Cerebellar cortex (tissue), 1 donor: ENCODE data around the gene ACTL10.
A peak's percentile ranks its signal among the peaks of the same experiment; 100 is the strongest.
"Not testable (repeated sequence)": the region's sequence is repeated elsewhere in the genome, so short reads cannot be mapped to it uniquely, and the experiment has no call there.

ENCODE experiments used
- DNase-seq: peaks from one replicate; pipeline ENCODE4 v3.0.0-alpha.2; 2015; ENCODE audit warnings: low spot score

Gene ACTL10

GRCh38 chr20:33697129-33697528 lies 30.4 kb downstream of the ACTL10 start:
- no peak for DNase-seq

DNA sequence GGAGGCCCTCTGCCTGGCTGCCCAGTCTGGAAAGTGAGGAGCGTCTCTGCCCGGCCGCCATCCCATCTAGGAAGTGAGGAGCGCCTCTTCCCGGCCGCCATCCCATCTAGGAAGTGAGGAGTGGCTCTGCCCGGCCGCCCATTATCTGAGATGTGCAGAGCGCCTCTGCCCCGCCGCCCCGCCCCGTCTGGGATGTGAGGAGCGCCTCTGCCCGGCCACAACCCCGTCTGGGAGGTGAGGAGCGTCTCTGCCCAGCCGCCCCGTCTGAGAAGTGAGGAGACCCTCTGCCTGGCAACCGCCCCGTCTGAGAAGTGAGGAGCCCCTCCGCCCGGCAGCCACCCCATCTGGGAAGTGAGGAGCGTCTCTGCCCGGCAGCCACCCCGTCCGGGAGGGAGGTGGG lies 32.2 kb downstream of the ACTL10 start:
- not testable (repeated sequence) for DNase-seq

- DNase-seq, result not testable (repeated sequence)
Observed at GRCh38 chr20:33700696-33701441, 34.1 kb downstream of the ACTL10 start.

GRCh38 chr20:33701629-33702450 lies 35.1 kb downstream of the ACTL10 start:
- no peak for DNase-seq

DNA sequence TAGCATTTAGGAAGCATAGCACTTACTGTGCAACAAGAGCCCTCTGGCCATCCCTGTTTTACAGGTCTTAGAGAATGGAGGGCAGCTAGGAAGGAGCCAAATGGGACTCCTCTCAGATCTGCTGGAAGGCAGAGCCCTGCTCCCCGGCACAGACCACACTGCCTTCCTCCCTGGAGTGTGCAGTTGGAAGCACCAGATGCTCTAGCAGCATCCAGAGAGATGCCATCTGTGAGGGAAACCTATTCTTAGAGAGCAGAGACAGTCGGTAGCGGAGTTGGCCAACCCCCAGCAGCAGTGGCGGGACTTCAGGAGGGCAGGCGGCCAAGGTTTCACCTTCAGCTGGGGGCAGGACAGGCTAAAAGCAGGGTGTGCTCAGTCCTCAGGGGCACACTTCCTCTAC lies 36.1 kb downstream of the ACTL10 start:
- DNase-seq, result peak; percentile 96

DNA sequence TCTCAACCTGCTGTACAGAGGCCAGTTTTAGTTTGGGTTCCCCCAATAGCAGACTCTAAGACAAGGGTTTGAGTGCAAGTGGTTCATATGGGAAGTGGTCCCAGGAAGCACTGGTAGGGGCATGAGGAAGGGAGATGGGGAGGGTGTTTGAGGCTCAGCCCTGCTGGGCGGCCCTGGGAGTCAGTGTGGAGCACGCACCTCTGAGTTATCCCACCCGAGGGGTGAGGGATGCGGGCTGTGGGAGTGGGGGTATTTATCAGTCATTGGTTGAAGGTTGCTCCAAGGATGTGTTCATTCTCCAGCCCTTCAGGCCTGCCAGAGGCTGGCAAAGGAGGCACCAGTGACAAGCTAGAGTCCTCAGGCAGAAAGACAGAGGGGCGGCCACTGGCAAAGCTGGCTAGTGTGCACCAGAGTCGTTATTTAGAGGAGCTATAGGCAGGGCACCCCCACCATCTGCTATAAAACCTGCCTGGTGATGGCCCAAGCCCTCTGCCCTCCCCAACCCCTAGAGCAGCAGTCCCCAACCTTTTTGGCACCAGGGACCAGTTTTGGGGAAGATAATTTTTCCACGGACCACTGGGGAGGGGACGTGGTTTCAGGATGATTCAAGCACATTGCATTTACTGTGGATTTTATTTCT lies 36.9 kb downstream of the ACTL10 start:
- DNase-seq, result no peak

DNA sequence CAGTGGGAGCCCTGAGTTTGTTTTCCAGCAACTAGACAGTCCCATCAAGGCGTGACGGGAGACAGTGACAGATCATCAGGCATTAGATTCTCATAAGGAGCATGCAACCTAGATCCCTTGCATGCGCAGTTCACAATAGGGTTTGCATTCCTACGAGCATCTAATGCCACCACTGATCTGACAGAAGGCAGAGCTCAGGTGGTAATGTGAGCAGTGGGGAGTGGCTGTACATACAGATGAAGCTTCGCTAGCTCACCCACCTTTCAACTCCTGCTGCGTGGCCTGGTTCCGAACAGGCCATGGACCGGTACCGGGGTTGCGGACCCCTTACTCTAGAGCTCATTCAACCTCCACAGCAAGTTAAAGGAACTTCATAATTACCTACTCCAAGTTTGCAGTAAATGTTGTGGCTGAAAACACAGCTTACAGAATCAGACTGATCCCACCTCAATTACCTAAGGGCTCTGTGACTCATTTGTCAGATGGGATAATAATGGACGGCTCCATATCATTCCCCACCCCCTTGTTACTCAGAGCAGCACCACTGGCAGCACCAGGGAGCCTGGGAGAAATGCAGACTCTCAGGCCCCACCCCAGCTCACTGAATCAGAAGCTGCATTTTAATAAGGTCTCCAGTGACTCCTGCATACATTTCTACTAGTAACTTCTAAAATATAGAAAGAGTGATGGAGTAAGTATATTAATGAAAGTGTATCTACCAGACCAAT lies 37.6 kb downstream of the ACTL10 start:
- no peak for DNase-seq

GRCh38 chr20:33707668-33708067 lies 40.9 kb downstream of the ACTL10 start:
- DNase-seq, result no peak

- DNase-seq, result no peak
Observed at GRCh38 chr20:33709398-33709797, 42.7 kb downstream of the ACTL10 start.

DNA sequence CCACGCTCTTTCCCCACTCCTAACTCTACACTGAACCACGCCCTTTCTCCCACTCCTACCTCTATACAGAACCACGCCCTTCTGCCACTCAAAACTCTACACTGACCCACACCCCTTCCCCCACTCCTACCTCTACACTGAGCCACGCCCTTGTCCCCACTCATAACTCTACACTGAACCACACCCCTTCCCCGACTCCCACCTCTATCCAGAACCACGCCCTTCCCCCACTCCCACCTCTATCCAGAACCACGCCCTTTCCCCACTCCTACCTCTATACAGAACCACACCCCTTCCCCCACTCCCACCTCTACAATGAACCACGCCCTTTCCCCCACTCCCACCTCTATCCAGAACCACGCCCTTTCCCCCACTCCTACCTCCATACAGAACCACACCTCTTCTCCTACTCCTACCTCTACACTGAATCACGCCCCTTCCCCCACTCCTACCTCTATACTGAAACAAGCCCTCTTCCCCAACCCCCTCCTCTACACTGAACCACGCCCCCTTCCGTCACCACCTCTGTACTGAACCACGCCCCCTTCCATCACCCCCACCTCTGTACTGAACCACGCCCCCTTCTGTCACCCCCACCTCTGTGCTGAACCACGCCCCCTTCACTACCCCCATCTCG lies 43.3 kb downstream of the ACTL10 start:
- no peak for DNase-seq

DNA sequence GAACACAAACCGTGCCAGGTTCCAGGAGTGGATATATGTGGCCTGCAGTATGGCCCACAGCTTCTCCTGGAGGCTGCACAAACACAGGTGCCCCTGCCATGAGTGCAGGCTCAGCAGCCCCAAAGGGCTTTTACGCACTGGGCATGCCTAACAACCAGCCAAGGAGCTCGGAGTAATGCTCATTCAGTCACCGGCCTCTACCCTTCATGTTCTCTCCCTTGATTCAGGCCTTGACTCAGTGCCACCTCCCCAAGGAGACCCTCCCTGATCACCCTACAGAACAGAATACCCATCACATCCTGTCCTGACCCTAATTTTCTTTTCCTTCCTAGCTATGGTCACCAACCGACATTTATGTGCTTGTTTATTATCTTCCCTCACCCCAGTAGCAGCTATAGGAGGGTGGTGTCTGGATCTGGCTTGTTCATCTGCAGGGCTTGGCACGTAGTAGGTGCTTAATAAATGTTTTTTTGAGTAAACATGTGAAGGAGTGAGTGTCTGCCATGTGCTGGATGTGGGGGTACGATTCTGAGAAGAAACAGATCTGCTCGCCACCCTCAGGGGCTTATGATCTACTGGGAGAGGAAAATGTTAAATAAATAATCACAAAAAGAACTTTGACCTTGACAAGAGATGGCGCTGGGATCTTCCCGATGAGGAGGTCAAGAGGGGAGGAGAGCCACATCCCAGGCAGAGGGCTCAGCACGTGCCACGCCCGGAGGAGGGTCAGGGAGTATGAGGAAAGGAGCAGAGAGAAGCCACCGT lies 44.1 kb downstream of the ACTL10 start:
- no peak for DNase-seq

DNA sequence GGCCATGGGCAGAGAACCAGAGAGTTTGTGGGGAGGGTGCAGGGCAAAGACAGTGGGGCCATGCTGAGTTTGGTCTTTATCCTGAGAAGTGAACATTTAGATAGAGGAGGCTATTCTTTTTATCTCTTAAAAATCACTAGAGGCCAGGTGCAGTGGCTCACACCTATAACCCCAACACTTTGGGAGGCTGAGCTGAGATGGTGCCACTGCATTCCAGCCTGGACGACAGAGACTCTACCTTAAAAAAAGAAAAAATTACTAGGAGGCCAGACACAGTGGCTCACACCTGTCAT lies 44.6 kb downstream of the ACTL10 start:
- DNase-seq, result no peak

GRCh38 chr20:33713865-33714367 lies 47.2 kb downstream of the ACTL10 start:
- no peak for DNase-seq

DNA sequence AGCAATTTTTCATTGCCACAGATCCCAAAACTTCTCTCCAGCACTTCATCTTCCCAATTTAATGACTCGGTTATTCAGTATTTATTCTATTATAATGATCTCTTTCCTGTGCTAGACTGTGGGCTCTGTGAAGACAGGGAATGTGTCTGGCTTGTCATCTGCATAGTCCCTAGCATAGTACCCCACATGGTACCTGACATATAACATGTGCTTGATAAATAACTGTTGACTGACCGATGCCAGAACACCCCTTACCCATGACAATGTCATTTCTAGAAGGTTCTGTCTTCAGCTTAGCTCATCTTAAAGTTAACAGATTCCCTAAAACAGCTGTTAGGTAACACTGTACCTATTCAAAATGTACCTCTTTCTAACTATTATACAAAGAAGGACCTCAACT lies 49.8 kb downstream of the ACTL10 start:
- DNase-seq, result no peak
